B cell (primary cell): ENCODE results near the gene CPS1.

Source experiments
- CTCF ChIP-seq: fragments of 200-600 bp; IDR thresholded peaks from one replicate; pipeline ENCODE4 v1.8.0; 2022; ENCODE audit warnings: antibody characterized with exemption, mild to moderate bottlenecking
- EZH2 ChIP-seq: IDR thresholded peaks from 2 replicates; pipeline ENCODE4 v1.6.1; 2012; ENCODE audit warnings: borderline replicate concordance, low read depth, mild to moderate bottlenecking, moderate library complexity, low read length; ENCODE audit not compliant: insufficient read depth, poor library complexity, severe bottlenecking

GRCh38 chr2:210718503-210718902 is 162.1 kb downstream of the CPS1 start:
- TF ChIP-seq EZH2, result no peak
- no peak for TF ChIP-seq CTCF
